Lung (tissue), 12 donors: ENCODE results near the gene DNAJB12. TPM values are rescaled to one million over a fixed set of nuclear protein-coding genes. Genes with fewer than 3 reads are reported as not detected.
A peak's percentile ranks its signal among the peaks of the same experiment; 100 is the strongest.

Experiments
- ATAC-seq: fragments of 200-7000 bp; cut with Tn5 transposase; one replicate; pipeline ENCODE4 v1.9.1; 2020; ENCODE audit warnings: moderate number of reproducible peaks; ENCODE audit not compliant: insufficient read depth, low FRiP score
- DNase-seq, 3 donors: peaks; one replicate each; pipeline ENCODE4 v3.0.0-alpha.2; 2013 to 2017
- H3K27ac ChIP-seq, 2 donors: one replicate each; pipeline ENCODE4 v1.5.1; 2013; ENCODE audit warnings: mild to moderate bottlenecking in 2 of 2, moderate library complexity in 2 of 2, control low read depth in 1 of 2, inconsistent platforms in 1 of 2, low read depth in 1 of 2, low read length in 1 of 2
- H3K27me3 ChIP-seq, 3 donors: one replicate each; pipeline ENCODE4 v1.5.1; 2013; ENCODE audit warnings: low read length in 2 of 3; ENCODE audit not compliant: control insufficient read depth in 3 of 3, insufficient read depth in 3 of 3
- H3K36me3 ChIP-seq, 4 donors: one replicate each; pipeline ENCODE4 v1.5.1; 2013; ENCODE audit warnings: low read length in 4 of 4, mild to moderate bottlenecking in 1 of 4, moderate library complexity in 1 of 4; ENCODE audit not compliant: control insufficient read depth in 4 of 4, insufficient read depth in 4 of 4
- H3K4me1 ChIP-seq, 5 donors: one replicate each; pipeline ENCODE4 v1.5.1; 2013; ENCODE audit warnings: low read length in 5 of 5, mild to moderate bottlenecking in 2 of 5, moderate library complexity in 1 of 5; ENCODE audit not compliant: control insufficient read depth in 5 of 5, insufficient read depth in 5 of 5
- H3K4me3 ChIP-seq: one replicate; pipeline ENCODE4 v1.5.1; 2013; ENCODE audit warnings: mild to moderate bottlenecking, control low read depth, moderate library complexity
- H3K9ac ChIP-seq, 2 donors: one replicate each; pipeline ENCODE4 v1.5.1; 2013; ENCODE audit warnings: low read length in 2 of 2, control low read depth in 1 of 2; ENCODE audit not compliant: insufficient read depth in 1 of 2
- H3K9me3 ChIP-seq, 4 donors: one replicate each; pipeline ENCODE4 v1.5.1; 2013; ENCODE audit warnings: low read length in 3 of 4, mild to moderate bottlenecking in 1 of 4, moderate library complexity in 1 of 4; ENCODE audit not compliant: control insufficient read depth in 4 of 4, insufficient read depth in 3 of 4
- CTCF ChIP-seq: IDR thresholded peaks from 2 replicates; pipeline ENCODE4 v1.5.1; 2012; ENCODE audit warnings: mild to moderate bottlenecking; ENCODE audit errors: control extremely low read depth, extremely low read depth
- WGBS, 2 donors: extraction: QIAGEN DNeasy Blood & Tissue Kit; methylation state at CpG; one replicate each; pipeline ENCODE4 v1.1.7; 2013; 5-methylcytosine and 5-hydroxymethylcytosine counted together
- polyA plus RNA-seq, 2 donors: library from polyadenylated mRNA; stranded (reverse); fragments of 200-250 nt; gene quantifications; one replicate each; pipeline ENCODE4 v1.2.1, GENCODE V29; 2013
- total RNA-seq, 2 donors: library from RNA; depleted of rRNA in 1 of 2; stranded (reverse); fragments of >200 nt in 1 of 2; gene quantifications; one replicate each; pipeline ENCODE4 v1.2.1, GENCODE V29; 2014 to 2021
- donor health status: control.
- donor health status: control.
- donor health status: Bipolar disorder and iron deficiency.
- donor health status: healthy.
- donor health status: DM: yes; HTN: yes; CAD: no.

The DNAJB12 gene
- total and polyA plus RNA-seq, 4 donors = 30.0 to 38.7 (median 32.1) TPM

- Histone ChIP-seq H3K27me3 (no peaks in the 10 kb centered on the region), H3K9ac (peak overlapping the region in 1 of 2 donors; percentile 81), H3K4me1 (peaks cover 14 to 70% (median 38%) of the 10 kb centered on the region in 5 donors), H3K36me3 (no peaks in the 10 kb centered on the region), H3K27ac (peak overlapping the region; percentile 85 to 98), H3K9me3 (no peaks in the 10 kb centered on the region), H3K4me3 (no peak overlapping the region)
- ATAC-seq (peak; percentile 67), DNase-seq (peak; percentile 59 to 76 (median 61))
- WGBS, 2 donors = 15 to 38% methylated on average over 12 of the region's 12 CpGs
- no peak for TF ChIP-seq CTCF
Observed at GRCh38 chr10:72320676-72321247, 34.0 kb downstream of the DNAJB12 start.

DNA sequence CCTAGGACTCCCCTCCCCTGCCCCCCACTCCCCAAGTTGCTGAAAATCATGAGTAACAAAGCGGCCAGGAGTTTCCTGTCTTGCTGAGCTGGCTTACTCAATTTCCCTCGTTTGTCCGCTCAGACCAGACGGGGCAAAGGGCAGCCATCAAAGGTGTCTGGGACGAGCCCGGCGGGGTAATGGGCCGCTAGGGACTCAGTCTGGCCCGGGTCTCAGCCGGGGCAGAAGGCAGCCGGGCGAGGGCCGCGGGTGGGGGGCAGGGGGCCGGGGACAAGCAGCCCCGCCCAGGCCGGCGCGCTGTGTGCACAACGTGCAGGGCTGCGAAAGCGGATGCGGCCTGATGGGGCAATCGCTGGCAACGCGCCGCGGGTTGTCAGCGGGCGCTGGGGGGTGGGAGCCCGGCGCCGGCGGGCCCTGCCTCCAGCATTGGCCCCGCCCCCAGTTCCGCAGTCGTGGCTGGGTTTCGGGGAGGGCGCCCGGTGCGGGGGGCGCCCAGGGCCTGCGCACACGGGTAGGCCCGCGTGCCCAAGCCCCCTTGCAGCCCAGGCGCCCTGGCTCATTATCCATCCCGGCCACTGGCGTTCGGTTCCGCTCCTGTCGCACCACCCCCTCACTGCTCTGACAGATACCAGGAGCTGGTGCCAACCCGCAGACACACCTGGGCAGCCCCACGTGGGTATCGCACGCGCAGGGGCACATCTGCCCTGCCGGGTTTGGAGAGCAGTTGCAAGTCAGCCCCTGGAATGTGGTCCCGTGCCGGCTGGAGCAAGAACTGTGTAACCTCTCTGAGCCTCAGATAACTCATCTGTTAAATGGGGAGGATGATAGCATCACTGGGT is 35.1 kb downstream of the DNAJB12 start:
- WGBS, 2 donors = 0% methylated on average over 49 to 60 of the region's 60 CpGs
- no peak for TF ChIP-seq CTCF
- peak; percentile 94 to 98 (median 94) for DNase-seq
- Histone ChIP-seq H3K27me3 (no peaks in the 10 kb centered on the region), H3K27ac (peak overlapping the region; percentile 85 to 98), H3K9me3 (no peaks in the 10 kb centered on the region), H3K4me3 (no peak overlapping the region), H3K4me1 (peaks cover 21 to 70% (median 42%) of the 10 kb centered on the region in 5 donors), H3K9ac (peak overlapping the region; percentile 34 to 81), H3K36me3 (no peaks in the 10 kb centered on the region)
- peak; percentile 76 for ATAC-seq

- H3K27ac ChIP-seq = peak overlapping the region; percentile 85 to 98
- no peak overlapping the region for H3K4me3 ChIP-seq
- ATAC-seq (no peak), DNase-seq (no peak)
- H3K9ac ChIP-seq = peak overlapping the region in 1 of 2 donors; percentile 75
- 41 to 54% methylated on average over 10 of the region's 10 CpGs for WGBS, 2 donors
- peaks cover 21 to 64% (median 40%) of the 10 kb centered on the region in 5 donors for H3K4me1 ChIP-seq
- H3K27me3 ChIP-seq = no peaks in the 10 kb centered on the region
- no peaks in the 10 kb centered on the region for H3K9me3 ChIP-seq
- H3K36me3 ChIP-seq = no peaks in the 10 kb centered on the region
- no peak for TF ChIP-seq CTCF
Observed at GRCh38 chr10:72318418-72319262, 36.1 kb downstream of the DNAJB12 start.
